ENCODE measurements around the gene NRG4.

Gene NRG4

GRCh38 chr15:75955720-75956119 is 56.5 kb downstream of the NRG4 start:
- Histone ChIP-seq H3K4me3 (ENCODE audit: low read length, poor library complexity, severe bottlenecking) (no peak overlapping the region), H3K27me3 (ENCODE audit: insufficient read depth, low read length, poor library complexity, severe bottlenecking) (no peaks in the 10 kb centered on the region), H2AFZ (ENCODE audit: low read length) (no peak overlapping the region), H4K20me1 (ENCODE audit: insufficient read depth, low read length, poor library complexity, severe bottlenecking) (no peaks in the 10 kb centered on the region), H3K79me2 (ENCODE audit: insufficient read depth, low read length) (no peaks in the 10 kb centered on the region), H3F3A (ENCODE audit: low read depth) (no peaks in the 10 kb centered on the region), H3K9me2 (replicated peaks; ENCODE audit: low read depth, low read length) (no peaks in the 10 kb centered on the region), H3K4me2 (ENCODE audit: low read depth, low read length, poor library complexity, severe bottlenecking) (no peak overlapping the region), H3K36me3 (ENCODE audit: insufficient read depth, low read length) (no peaks in the 10 kb centered on the region), H3K9ac (ENCODE audit: low read depth, low read length, poor library complexity, severe bottlenecking) (no peak overlapping the region), H3K4me1 (ENCODE audit: insufficient read depth, low read length, poor library complexity, severe bottlenecking) (peaks cover 7% of the 10 kb centered on the region), H3K9me3 (ENCODE audit: insufficient read depth, low read depth, low read length) (no peaks in the 10 kb centered on the region)
- TF ChIP-seq EZH2phosphoT487 (IDR thresholded peaks at IDR 0.05; ENCODE audit: borderline replicate concordance) (no peak), CTCF (conservative IDR thresholded peaks at IDR 0.05; ENCODE audit: low read length) (peak; percentile 21; the same call in 1 of the 2 replicates)

GRCh38 chr15:75952525-75952924 is 59.7 kb downstream of the NRG4 start:
- no peaks in the 10 kb centered on the region for H3K27me3 ChIP-seq (ENCODE audit: insufficient read depth, low read length, poor library complexity, severe bottlenecking)
- TF ChIP-seq EZH2phosphoT487 (IDR thresholded peaks at IDR 0.05; ENCODE audit: borderline replicate concordance), result no peak
- no peak for TF ChIP-seq CTCF (conservative IDR thresholded peaks at IDR 0.05; ENCODE audit: low read length)
- H3K4me1 ChIP-seq (ENCODE audit: insufficient read depth, low read length, poor library complexity, severe bottlenecking), result peaks cover 7% of the 10 kb centered on the region
- no peaks in the 10 kb centered on the region for H3K79me2 ChIP-seq (ENCODE audit: insufficient read depth, low read length)
- H3K4me2 ChIP-seq (ENCODE audit: low read depth, low read length, poor library complexity, severe bottlenecking), result peak overlapping the region; percentile 9
- no peaks in the 10 kb centered on the region for H3F3A ChIP-seq (ENCODE audit: low read depth)
- H3K9ac ChIP-seq (ENCODE audit: low read depth, low read length, poor library complexity, severe bottlenecking), result no peak overlapping the region
- no peaks in the 10 kb centered on the region for H4K20me1 ChIP-seq (ENCODE audit: insufficient read depth, low read length, poor library complexity, severe bottlenecking)
- H3K36me3 ChIP-seq (ENCODE audit: insufficient read depth, low read length), result no peaks in the 10 kb centered on the region
- H3K9me3 ChIP-seq (ENCODE audit: insufficient read depth, low read depth, low read length), result no peaks in the 10 kb centered on the region
- H2AFZ ChIP-seq (ENCODE audit: low read length), result no peak overlapping the region
- H3K9me2 ChIP-seq (replicated peaks; ENCODE audit: low read depth, low read length), result no peaks in the 10 kb centered on the region
- H3K4me3 ChIP-seq (ENCODE audit: low read length, poor library complexity, severe bottlenecking), result no peak overlapping the region

- Histone ChIP-seq H3K9me2 (replicated peaks; ENCODE audit: low read depth, low read length) (no peaks in the 10 kb centered on the region), H3K9me3 (ENCODE audit: insufficient read depth, low read depth, low read length) (no peaks in the 10 kb centered on the region), H3K27me3 (ENCODE audit: insufficient read depth, low read length, poor library complexity, severe bottlenecking) (no peaks in the 10 kb centered on the region), H3K79me2 (ENCODE audit: insufficient read depth, low read length) (no peaks in the 10 kb centered on the region), H3K4me2 (ENCODE audit: low read depth, low read length, poor library complexity, severe bottlenecking) (no peak overlapping the region), H2AFZ (ENCODE audit: low read length) (no peak overlapping the region), H3F3A (ENCODE audit: low read depth) (no peaks in the 10 kb centered on the region), H3K36me3 (ENCODE audit: insufficient read depth, low read length) (no peaks in the 10 kb centered on the region), H3K4me3 (ENCODE audit: low read length, poor library complexity, severe bottlenecking) (no peak overlapping the region), H3K9ac (ENCODE audit: low read depth, low read length, poor library complexity, severe bottlenecking) (no peak overlapping the region), H4K20me1 (ENCODE audit: insufficient read depth, low read length, poor library complexity, severe bottlenecking) (no peaks in the 10 kb centered on the region), H3K4me1 (ENCODE audit: insufficient read depth, low read length, poor library complexity, severe bottlenecking) (peaks cover 7% of the 10 kb centered on the region)
- TF ChIP-seq EZH2phosphoT487 (IDR thresholded peaks at IDR 0.05; ENCODE audit: borderline replicate concordance), result no peak
- TF ChIP-seq CTCF (conservative IDR thresholded peaks at IDR 0.05; ENCODE audit: low read length), result no peak
Measured at GRCh38 chr15:75948761-75949296, 63.4 kb downstream of the NRG4 start.
